Measurements from ENCODE around the gene ACSM2A.
"Not testable (repeated sequence)": the region's sequence is repeated elsewhere in the genome, so short reads cannot be mapped to it uniquely, and the experiment has no call there.

DNA sequence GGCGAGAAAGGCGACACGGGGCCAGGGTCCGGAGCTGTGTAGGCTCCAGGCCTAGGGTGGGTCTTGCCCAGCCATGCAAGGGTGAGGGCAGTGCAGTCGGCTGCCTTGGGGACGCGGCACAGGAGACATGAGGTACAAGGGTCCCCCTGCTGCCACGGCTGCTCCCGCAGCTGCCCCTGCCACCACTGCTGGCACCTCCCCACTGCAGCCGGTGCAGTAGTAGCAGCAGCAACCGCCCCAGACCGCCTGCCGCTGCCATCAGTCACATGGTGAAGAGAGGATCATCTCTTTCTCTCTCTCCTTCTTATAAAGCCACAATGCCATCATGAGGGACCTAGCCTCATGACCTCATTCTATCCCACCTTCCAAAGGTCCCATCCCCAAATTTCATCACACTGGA, 80.5 kb downstream of the ACSM2A start:
- TF ChIP-seq, protein P1, sequence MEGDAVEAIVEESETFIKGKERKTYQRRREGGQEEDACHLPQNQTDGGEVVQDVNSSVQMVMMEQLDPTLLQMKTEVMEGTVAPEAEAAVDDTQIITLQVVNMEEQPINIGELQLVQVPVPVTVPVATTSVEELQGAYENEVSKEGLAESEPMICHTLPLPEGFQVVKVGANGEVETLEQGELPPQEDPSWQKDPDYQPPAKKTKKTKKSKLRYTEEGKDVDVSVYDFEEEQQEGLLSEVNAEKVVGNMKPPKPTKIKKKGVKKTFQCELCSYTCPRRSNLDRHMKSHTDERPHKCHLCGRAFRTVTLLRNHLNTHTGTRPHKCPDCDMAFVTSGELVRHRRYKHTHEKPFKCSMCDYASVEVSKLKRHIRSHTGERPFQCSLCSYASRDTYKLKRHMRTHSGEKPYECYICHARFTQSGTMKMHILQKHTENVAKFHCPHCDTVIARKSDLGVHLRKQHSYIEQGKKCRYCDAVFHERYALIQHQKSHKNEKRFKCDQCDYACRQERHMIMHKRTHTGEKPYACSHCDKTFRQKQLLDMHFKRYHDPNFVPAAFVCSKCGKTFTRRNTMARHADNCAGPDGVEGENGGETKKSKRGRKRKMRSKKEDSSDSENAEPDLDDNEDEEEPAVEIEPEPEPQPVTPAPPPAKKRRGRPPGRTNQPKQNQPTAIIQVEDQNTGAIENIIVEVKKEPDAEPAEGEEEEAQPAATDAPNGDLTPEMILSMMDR (IDR thresholded peaks at IDR 0.05), result not testable (repeated sequence)
- not testable (repeated sequence) for TF ChIP-seq POLR2AphosphoS5 (IDR thresholded peaks at IDR 0.05)
